SK-N-SH (cell line): Measurements from ENCODE around the gene HDAC4. TPM values are rescaled to one million over a fixed set of nuclear protein-coding genes. Genes with fewer than 3 reads are reported as not detected.

Experiments
- CTCF ChIA-PET: fragments of 300-600, 350-600 bp; formaldehyde crosslinking; extraction: SDS; loops from one replicate; lab custom pipeline; 2021; lab: Yijun Ruan, JAX
- POLR2A ChIA-PET: fragments of 350-600 bp; sonication (Branson Sonifier 250); formaldehyde crosslinking; extraction: SDS; loops from one replicate; lab custom pipeline; 2020; ENCODE audit warnings: antibody characterized with exemption, inconsistent platforms; lab: Yijun Ruan, JAX
- DNase-seq: peaks from one replicate; pipeline ENCODE4 v3.0.0; 2012
- H2AFZ ChIP-seq: fragments of 200-600 bp; sonication (generic); 2 replicates; pipeline ENCODE4 v1.8.1; 2016; ENCODE audit warnings: antibody characterized with exemption, mild to moderate bottlenecking, low read depth
- H3F3A ChIP-seq: fragments of 200-600 bp; sonication (generic); replicated peaks from 2 replicates; pipeline ENCODE3; 2016; ENCODE audit warnings: antibody characterized with exemption, mild to moderate bottlenecking; ENCODE audit not compliant: insufficient read depth
- H3K27ac ChIP-seq, 2 experiments: fragments of 200-500 bp in 1 of 2; fragments of 200-600 bp in 1 of 2; sonication (Bioruptor generic) in 1 of 2; sonication (generic), shearing (Covaris generic) in 1 of 2; 2 replicates each; pipeline versions ENCODE4 v1.5.1 to v1.6.1; 2014 to 2016; ENCODE audit warnings: low read depth in 2 of 2, inconsistent platforms in 1 of 2, low read length in 1 of 2, mild to moderate bottlenecking in 1 of 2, mixed read lengths in 1 of 2
- H3K27me3 ChIP-seq: fragments of 200-600 bp; sonication (generic), shearing (Covaris generic); 2 replicates; pipeline ENCODE4 v1.6.1; 2016; ENCODE audit warnings: mixed run types; ENCODE audit not compliant: insufficient read depth
- H3K36me3 ChIP-seq, 2 experiments: fragments of 200-500 bp in 1 of 2; fragments of 200-600 bp in 1 of 2; sonication (Bioruptor generic) in 1 of 2; sonication (generic) in 1 of 2; replicated peaks in 1 of 2; 2 replicates each; pipeline versions ENCODE3 to v1.5.1; 2014 to 2016; ENCODE audit warnings: low read length in 1 of 2, mild to moderate bottlenecking in 1 of 2; ENCODE audit not compliant: insufficient read depth in 2 of 2, control insufficient read depth in 1 of 2
- H3K4me1 ChIP-seq, 2 experiments: fragments of 200-500 bp in 1 of 2; fragments of 200-600 bp in 1 of 2; sonication (Bioruptor generic) in 1 of 2; sonication (generic), shearing (Covaris generic) in 1 of 2; 2 replicates each; pipeline versions ENCODE4 v1.5.1 to v1.6.1; 2014 to 2016; ENCODE audit warnings: low read depth in 1 of 2, low read length in 1 of 2, mixed run types in 1 of 2; ENCODE audit not compliant: insufficient read depth in 2 of 2, control insufficient read depth in 1 of 2
- H3K4me2 ChIP-seq: fragments of 200-600 bp; sonication (generic), shearing (Covaris generic); 2 replicates; pipeline ENCODE4 v1.6.1; 2017; ENCODE audit warnings: mixed run types
- H3K4me3 ChIP-seq, 2 experiments: fragments of 200-500 bp in 1 of 2; fragments of 200-600 bp in 1 of 2; sonication (Bioruptor generic) in 1 of 2; sonication (generic), shearing (Covaris generic) in 1 of 2; 2 replicates each; pipeline versions ENCODE4 v1.5.1 to v1.8.1; 2014 to 2016; ENCODE audit warnings: low read depth in 2 of 2, inconsistent platforms in 1 of 2, low read length in 1 of 2, mild to moderate bottlenecking in 1 of 2, mixed read lengths in 1 of 2, moderate library complexity in 1 of 2
- H3K79me2 ChIP-seq: fragments of 200-600 bp; sonication (generic); 2 replicates; pipeline ENCODE4 v1.8.1; 2017; ENCODE audit warnings: mild to moderate bottlenecking; ENCODE audit not compliant: insufficient read depth
- H3K9ac ChIP-seq: fragments of 200-600 bp; sonication (generic); 2 replicates; pipeline ENCODE4 v1.6.1; 2017; ENCODE audit warnings: mixed run types
- H3K9me2 ChIP-seq: fragments of 200-600 bp; sonication (generic); 2 replicates; pipeline ENCODE4 v1.6.1; 2017; ENCODE audit warnings: mixed run types
- H3K9me3 ChIP-seq: fragments of 200-600 bp; sonication (generic); 2 replicates; pipeline ENCODE4 v1.6.1; 2017; ENCODE audit warnings: mixed run types, mild to moderate bottlenecking, moderate library complexity
- H4K20me1 ChIP-seq: fragments of 200-600 bp; sonication (generic); 2 replicates; pipeline ENCODE4 v1.6.1; 2017; ENCODE audit warnings: mild to moderate bottlenecking, mixed run types; ENCODE audit not compliant: insufficient read depth
- CHD2 ChIP-seq: fragments of 150-350 bp; IDR thresholded peaks from 2 replicates; pipeline ENCODE4 v1.6.1; 2018; ENCODE audit warnings: low read length; ENCODE audit not compliant: partially characterized antibody
- CTCF ChIP-seq: fragments of 200-600 bp; sonication (generic); IDR thresholded peaks from 2 replicates; pipeline ENCODE4 v1.6.1; 2017; ENCODE audit warnings: antibody characterized with exemption, mild to moderate bottlenecking, moderate library complexity
- FOSL2 ChIP-seq: IDR thresholded peaks from 2 replicates; pipeline ENCODE4 v1.4.0; 2012; ENCODE audit warnings: low read depth, mild to moderate bottlenecking, moderate library complexity, borderline replicate concordance
- GABPA ChIP-seq: IDR thresholded peaks from 2 replicates; pipeline ENCODE4 v1.4.0; 2012; ENCODE audit warnings: low read depth, mild to moderate bottlenecking
- GATA2 ChIP-seq: sonication (generic); formaldehyde crosslinking; IDR thresholded peaks from 2 replicates; pipeline ENCODE4 v1.5.0; 2020; ENCODE audit warnings: mild to moderate bottlenecking, missing genetic modification reagents
- IRF3 ChIP-seq: fragments of 150-350 bp; IDR thresholded peaks from 2 replicates; pipeline ENCODE4 v1.6.1; 2016; ENCODE audit warnings: mild to moderate bottlenecking, low read depth, low read length
- JUND ChIP-seq: IDR thresholded peaks from 2 replicates; pipeline ENCODE4 v1.4.0; 2012
- NFIC ChIP-seq: IDR thresholded peaks from 2 replicates; pipeline ENCODE4 v1.4.0; 2012; ENCODE audit warnings: borderline replicate concordance
- RXRA ChIP-seq: IDR thresholded peaks from 2 replicates; pipeline ENCODE4 v1.4.0; 2012; ENCODE audit warnings: low read depth, mild to moderate bottlenecking, borderline replicate concordance
- TEAD4 ChIP-seq: IDR thresholded peaks from 2 replicates; pipeline ENCODE4 v1.4.0; 2012; ENCODE audit warnings: mild to moderate bottlenecking, borderline replicate concordance; ENCODE audit not compliant: insufficient read depth
- USF1 ChIP-seq: IDR thresholded peaks from 2 replicates; pipeline ENCODE4 v1.4.0; 2012; ENCODE audit warnings: low read depth, borderline replicate concordance
- USF2 ChIP-seq: fragments of 150-350 bp; IDR thresholded peaks from 2 replicates; pipeline ENCODE4 v1.6.1; 2017; ENCODE audit warnings: antibody characterized with exemption, low read length, low read depth, borderline replicate concordance
- ZBTB33 ChIP-seq: IDR thresholded peaks from 2 replicates; pipeline ENCODE4 v1.4.0; 2012; ENCODE audit warnings: low read depth, borderline replicate concordance
- WGBS: methylation state at CpG from one replicate; pipeline ENCODE4 v1.1.6; 2017; ENCODE audit warnings: low lambda C conversion rate; 5-methylcytosine and 5-hydroxymethylcytosine counted together
- polyA plus RNA-seq, 3 experiments: library from polyadenylated mRNA; depleted of rRNA; stranded (reverse); fragments of >200 nt; gene quantifications; 2 replicates each; pipeline ENCODE4 v1.2.3, GENCODE V29; 2012

Gene HDAC4
- polyA plus RNA-seq, 1 of the 3 experiments (the other 2 are of a cell fraction), result 5.5 TPM

GRCh38 chr2:239385096-239386000, 15.5 kb downstream of the HDAC4 start:
- Histone ChIP-seq H3K9ac (no peak overlapping the region), H3K27ac (no peak overlapping the region), H3K79me2 (no peaks in the 10 kb centered on the region; the same call in 1 of the 2 replicates), H4K20me1 (no peaks in the 10 kb centered on the region), H3K36me3 (no peaks in the 10 kb centered on the region), H3K27me3 (no peaks in the 10 kb centered on the region), H3K4me3 (no peak overlapping the region), H3F3A (no peaks in the 10 kb centered on the region), H3K9me3 (no peaks in the 10 kb centered on the region), H3K9me2 (no peaks in the 10 kb centered on the region), H3K4me2 (no peak overlapping the region), H3K4me1 (peaks cover 0 to 9% of the 10 kb centered on the region in 2 experiments; a peak in 1 of 4 replicates), H2AFZ (no peak overlapping the region)
- POLR2A ChIA-PET, result no interaction called here
- TF ChIP-seq FOSL2 (no peak), GABPA (no peak), IRF3 (no peak), USF1 (no peak), ZBTB33 (no peak), GATA2 (CRISPR knock-in tag) (no peak), RXRA (no peak), CHD2 (no peak), TEAD4 (no peak), CTCF (no peak), USF2 (no peak), NFIC (no peak), JUND (no peak)
- WGBS, result 96% methylated on average over 18 of the region's 26 CpGs
- no peak for DNase-seq
- CTCF ChIA-PET, result interaction anchor here (1.5 kb wide), 1 partner anchor 242 kb away, joined by 3 read pairs; no protein-coding TSS in a partner anchor
